Measurements from ENCODE around the gene COL18A1.

- TF ChIP-seq, protein P1, sequence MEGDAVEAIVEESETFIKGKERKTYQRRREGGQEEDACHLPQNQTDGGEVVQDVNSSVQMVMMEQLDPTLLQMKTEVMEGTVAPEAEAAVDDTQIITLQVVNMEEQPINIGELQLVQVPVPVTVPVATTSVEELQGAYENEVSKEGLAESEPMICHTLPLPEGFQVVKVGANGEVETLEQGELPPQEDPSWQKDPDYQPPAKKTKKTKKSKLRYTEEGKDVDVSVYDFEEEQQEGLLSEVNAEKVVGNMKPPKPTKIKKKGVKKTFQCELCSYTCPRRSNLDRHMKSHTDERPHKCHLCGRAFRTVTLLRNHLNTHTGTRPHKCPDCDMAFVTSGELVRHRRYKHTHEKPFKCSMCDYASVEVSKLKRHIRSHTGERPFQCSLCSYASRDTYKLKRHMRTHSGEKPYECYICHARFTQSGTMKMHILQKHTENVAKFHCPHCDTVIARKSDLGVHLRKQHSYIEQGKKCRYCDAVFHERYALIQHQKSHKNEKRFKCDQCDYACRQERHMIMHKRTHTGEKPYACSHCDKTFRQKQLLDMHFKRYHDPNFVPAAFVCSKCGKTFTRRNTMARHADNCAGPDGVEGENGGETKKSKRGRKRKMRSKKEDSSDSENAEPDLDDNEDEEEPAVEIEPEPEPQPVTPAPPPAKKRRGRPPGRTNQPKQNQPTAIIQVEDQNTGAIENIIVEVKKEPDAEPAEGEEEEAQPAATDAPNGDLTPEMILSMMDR (conservative IDR thresholded peaks at IDR 0.05; ENCODE audit: low read length), result no peak
- TF ChIP-seq EZH2phosphoT487 (IDR thresholded peaks at IDR 0.05; ENCODE audit: borderline replicate concordance), result no peak
Measured at GRCh38 chr21:45513741-45514310, 108.9 kb downstream of the COL18A1 start.

Measured in Loucy (cell line).